ENCODE measurements around the gene KANSL1.
"Not testable (repeated sequence)": the region's sequence is repeated elsewhere in the genome, so short reads cannot be mapped to it uniquely, and the experiment has no call there.

Gene KANSL1

DNA sequence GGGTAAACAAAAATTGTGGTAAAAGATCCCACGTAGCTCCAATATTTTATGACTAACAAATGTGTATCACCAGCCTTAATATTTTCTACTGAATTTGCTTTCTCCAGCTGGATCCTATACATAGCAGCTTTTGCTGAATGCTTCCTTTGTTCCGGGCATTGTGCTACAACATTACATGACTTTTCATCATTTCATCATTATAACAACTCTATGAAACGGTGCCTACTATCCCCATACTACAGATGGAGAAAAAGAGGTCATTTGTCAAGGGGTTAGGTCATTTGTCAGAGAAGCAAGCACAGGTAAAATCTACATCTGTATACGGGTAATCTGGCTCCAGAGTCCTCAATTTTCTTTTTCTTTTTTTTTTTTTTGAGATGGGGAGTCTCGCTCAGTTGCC lies 74.3 kb downstream of the KANSL1 start:
- H4K20me1 ChIP-seq (ENCODE audit: insufficient read depth, low read length): peaks cover 26% of the 10 kb centered on the region
- peaks cover 46% of the 10 kb centered on the region for H3K4me1 ChIP-seq (ENCODE audit: low read length)

DNA sequence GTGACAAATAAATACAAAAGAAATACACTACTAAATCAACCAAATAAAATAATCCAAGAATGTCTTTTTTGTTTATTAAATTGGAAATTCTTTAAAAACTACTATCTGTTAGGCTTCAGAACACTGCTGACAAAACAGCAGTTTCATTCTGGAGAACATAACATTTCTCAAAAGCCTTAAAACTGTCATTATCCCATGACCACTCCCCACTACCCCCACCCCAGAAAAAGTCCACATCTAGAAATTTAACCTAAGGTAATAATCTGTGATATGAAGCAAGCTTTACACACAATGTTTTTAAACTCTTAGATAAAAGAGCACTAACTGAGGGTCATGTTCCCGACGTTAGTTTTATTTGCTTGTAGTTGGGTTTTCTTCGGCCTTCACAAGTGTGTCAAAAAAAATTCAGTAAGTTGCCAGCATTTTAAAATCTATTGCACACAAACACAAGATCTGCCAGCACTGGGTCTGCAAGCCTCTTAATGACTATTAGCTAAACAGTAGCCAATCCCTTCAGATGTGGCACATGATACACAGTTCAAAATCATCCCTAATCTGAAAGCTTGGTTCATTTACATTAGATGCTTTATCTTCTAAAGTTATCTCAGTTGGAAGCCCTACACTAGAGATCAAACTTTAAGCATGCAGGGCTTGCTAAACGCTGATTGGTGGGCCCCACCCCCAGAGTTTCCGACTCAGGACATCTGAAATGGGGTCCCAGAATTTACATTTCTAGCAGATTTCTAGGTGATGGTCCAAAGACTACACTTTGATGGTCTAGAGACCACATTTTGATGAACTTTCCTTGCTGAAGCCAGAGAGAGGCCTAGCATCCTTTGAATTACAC lies 75.2 kb downstream of the KANSL1 start:
- no peak for DNase-seq
- H3K9me2 ChIP-seq (replicated peaks; ENCODE audit: insufficient read depth, low read length): no peaks in the 10 kb centered on the region
- H3K27ac ChIP-seq (ENCODE audit: low read length): no peak overlapping the region
- no peaks in the 10 kb centered on the region for H3K9me3 ChIP-seq (replicated peaks; ENCODE audit: insufficient read depth, low read length)
- peaks cover 39% of the 10 kb centered on the region for H3K4me1 ChIP-seq (ENCODE audit: low read length)
- TF ChIP-seq EZH2 (optimal IDR thresholded peaks at IDR 0.05; ENCODE audit: low read depth, low read length): no peak
- TF ChIP-seq, protein P1, sequence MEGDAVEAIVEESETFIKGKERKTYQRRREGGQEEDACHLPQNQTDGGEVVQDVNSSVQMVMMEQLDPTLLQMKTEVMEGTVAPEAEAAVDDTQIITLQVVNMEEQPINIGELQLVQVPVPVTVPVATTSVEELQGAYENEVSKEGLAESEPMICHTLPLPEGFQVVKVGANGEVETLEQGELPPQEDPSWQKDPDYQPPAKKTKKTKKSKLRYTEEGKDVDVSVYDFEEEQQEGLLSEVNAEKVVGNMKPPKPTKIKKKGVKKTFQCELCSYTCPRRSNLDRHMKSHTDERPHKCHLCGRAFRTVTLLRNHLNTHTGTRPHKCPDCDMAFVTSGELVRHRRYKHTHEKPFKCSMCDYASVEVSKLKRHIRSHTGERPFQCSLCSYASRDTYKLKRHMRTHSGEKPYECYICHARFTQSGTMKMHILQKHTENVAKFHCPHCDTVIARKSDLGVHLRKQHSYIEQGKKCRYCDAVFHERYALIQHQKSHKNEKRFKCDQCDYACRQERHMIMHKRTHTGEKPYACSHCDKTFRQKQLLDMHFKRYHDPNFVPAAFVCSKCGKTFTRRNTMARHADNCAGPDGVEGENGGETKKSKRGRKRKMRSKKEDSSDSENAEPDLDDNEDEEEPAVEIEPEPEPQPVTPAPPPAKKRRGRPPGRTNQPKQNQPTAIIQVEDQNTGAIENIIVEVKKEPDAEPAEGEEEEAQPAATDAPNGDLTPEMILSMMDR (IDR thresholded peaks at IDR 0.05; ENCODE audit: low read length): no peak
- no peak for TF ChIP-seq EZH2phosphoT487 (IDR thresholded peaks at IDR 0.05; ENCODE audit: low read length)
- H3K4me3 ChIP-seq (ENCODE audit: low read length): no peak overlapping the region
- H3F3A ChIP-seq (ENCODE audit: insufficient read depth, low read length): peaks cover 23% of the 10 kb centered on the region
- no peaks in the 10 kb centered on the region for H3K27me3 ChIP-seq (replicated peaks; ENCODE audit: insufficient read depth, low read length)
- no peaks in the 10 kb centered on the region; the same call in 1 of the 2 replicates for H3K36me3 ChIP-seq (replicated peaks; ENCODE audit: insufficient read depth, low read length)
- no peak overlapping the region for H2AFZ ChIP-seq (ENCODE audit: low read length)
- peaks cover 26% of the 10 kb centered on the region for H4K20me1 ChIP-seq (ENCODE audit: insufficient read depth, low read length)
- H3K9ac ChIP-seq (ENCODE audit: low read length): no peak overlapping the region
- peaks cover 96% of the 10 kb centered on the region for H3K79me2 ChIP-seq (ENCODE audit: low read length)
- no peak overlapping the region for H3K4me2 ChIP-seq (ENCODE audit: low read depth, low read length)

More for the DNA sequence above, 74.3 kb downstream of the KANSL1 start:
- Histone ChIP-seq H3K9me2 (replicated peaks; ENCODE audit: insufficient read depth, low read length) (no peaks in the 10 kb centered on the region), H3F3A (ENCODE audit: insufficient read depth, low read length) (peaks cover 31% of the 10 kb centered on the region), H3K36me3 (replicated peaks; ENCODE audit: insufficient read depth, low read length) (no peaks in the 10 kb centered on the region; the same call in 1 of the 2 replicates), H3K4me3 (ENCODE audit: low read length) (no peak overlapping the region), H3K27ac (ENCODE audit: low read length) (no peak overlapping the region), H3K9ac (ENCODE audit: low read length) (no peak overlapping the region), H3K9me3 (replicated peaks; ENCODE audit: insufficient read depth, low read length) (no peaks in the 10 kb centered on the region), H3K79me2 (ENCODE audit: low read length) (peaks cover 96% of the 10 kb centered on the region), H3K27me3 (replicated peaks; ENCODE audit: insufficient read depth, low read length) (no peaks in the 10 kb centered on the region), H2AFZ (ENCODE audit: low read length) (no peak overlapping the region), H3K4me2 (ENCODE audit: low read depth, low read length) (no peak overlapping the region; the same call in 1 of the 2 replicates)
- no peak for TF ChIP-seq EZH2 (optimal IDR thresholded peaks at IDR 0.05; ENCODE audit: low read depth, low read length)
- no peak for TF ChIP-seq EZH2phosphoT487 (IDR thresholded peaks at IDR 0.05; ENCODE audit: low read length)
- DNase-seq: no peak

DNA sequence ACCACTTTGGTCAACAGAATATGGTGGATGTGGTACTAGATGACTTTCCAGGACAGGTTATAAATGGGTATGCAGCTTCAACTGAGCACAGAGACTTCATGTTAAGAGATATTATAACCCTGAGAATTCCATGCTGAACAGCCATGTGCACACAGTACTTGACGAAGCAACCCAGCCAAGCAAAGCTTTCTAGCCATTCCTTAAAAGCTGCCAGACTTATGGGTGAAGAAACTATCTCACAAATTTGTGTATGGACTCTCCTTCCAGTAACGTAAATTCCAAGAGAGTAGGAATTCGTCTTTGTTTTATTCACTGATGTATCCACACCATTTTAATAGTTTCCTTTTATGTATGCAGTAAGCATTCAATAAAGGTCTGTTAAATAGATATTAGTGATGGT lies 76.1 kb downstream of the KANSL1 start:
- no peak overlapping the region for H3K4me2 ChIP-seq (ENCODE audit: low read depth, low read length)
- TF ChIP-seq EZH2 (optimal IDR thresholded peaks at IDR 0.05; ENCODE audit: low read depth, low read length): no peak
- TF ChIP-seq, protein P1 (IDR thresholded peaks at IDR 0.05; ENCODE audit: low read length): no peak
- no peaks in the 10 kb centered on the region; the same call in 1 of the 2 replicates for H3K36me3 ChIP-seq (replicated peaks; ENCODE audit: insufficient read depth, low read length)
- no peak overlapping the region for H3K27ac ChIP-seq (ENCODE audit: low read length)
- H3K9ac ChIP-seq (ENCODE audit: low read length): no peak overlapping the region
- no peak overlapping the region for H2AFZ ChIP-seq (ENCODE audit: low read length)
- no peaks in the 10 kb centered on the region for H3K27me3 ChIP-seq (replicated peaks; ENCODE audit: insufficient read depth, low read length)
- peaks cover 30% of the 10 kb centered on the region for H3K4me1 ChIP-seq (ENCODE audit: low read length)
- no peak overlapping the region for H3K4me3 ChIP-seq (ENCODE audit: low read length)
- H3K79me2 ChIP-seq (ENCODE audit: low read length): peaks cover 96% of the 10 kb centered on the region
- H4K20me1 ChIP-seq (ENCODE audit: insufficient read depth, low read length): peaks cover 18% of the 10 kb centered on the region; the same call in 1 of the 2 replicates
- H3K9me3 ChIP-seq (replicated peaks; ENCODE audit: insufficient read depth, low read length): no peaks in the 10 kb centered on the region
- H3K9me2 ChIP-seq (replicated peaks; ENCODE audit: insufficient read depth, low read length): no peaks in the 10 kb centered on the region
- H3F3A ChIP-seq (ENCODE audit: insufficient read depth, low read length): peaks cover 14% of the 10 kb centered on the region
- DNase-seq: no peak

DNA sequence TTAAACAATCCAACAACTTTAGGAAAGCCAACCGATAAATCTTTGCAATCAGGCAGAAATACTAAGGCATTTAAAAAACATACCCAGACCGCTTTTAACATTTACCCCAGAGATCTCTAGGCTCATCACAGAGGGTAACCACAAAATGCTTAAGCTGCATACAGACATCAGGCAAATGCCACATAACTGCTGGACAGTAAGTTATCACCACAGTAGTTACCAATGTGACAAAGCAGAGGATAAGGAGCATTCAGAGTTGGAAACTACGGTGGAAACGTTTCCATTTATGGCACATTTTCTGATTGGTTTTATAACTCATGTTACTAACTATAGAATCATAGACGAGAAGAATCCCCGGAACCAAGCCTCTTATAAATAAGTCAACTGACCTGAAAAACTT lies 77.5 kb downstream of the KANSL1 start:
- Histone ChIP-seq H3K79me2 (ENCODE audit: low read length) (peaks cover 98% of the 10 kb centered on the region), H3K9me2 (replicated peaks; ENCODE audit: insufficient read depth, low read length) (no peaks in the 10 kb centered on the region), H3K9ac (ENCODE audit: low read length) (no peak overlapping the region), H3K36me3 (replicated peaks; ENCODE audit: insufficient read depth, low read length) (no peaks in the 10 kb centered on the region; the same call in 1 of the 2 replicates), H3K4me1 (ENCODE audit: low read length) (peaks cover 16% of the 10 kb centered on the region), H3K4me2 (ENCODE audit: low read depth, low read length) (no peak overlapping the region), H4K20me1 (ENCODE audit: insufficient read depth, low read length) (peaks cover 13% of the 10 kb centered on the region; the same call in 1 of the 2 replicates), H3K9me3 (replicated peaks; ENCODE audit: insufficient read depth, low read length) (no peaks in the 10 kb centered on the region), H3F3A (ENCODE audit: insufficient read depth, low read length) (peaks cover 6% of the 10 kb centered on the region), H3K4me3 (ENCODE audit: low read length) (no peak overlapping the region), H3K27ac (ENCODE audit: low read length) (no peak overlapping the region), H2AFZ (ENCODE audit: low read length) (no peak overlapping the region), H3K27me3 (replicated peaks; ENCODE audit: insufficient read depth, low read length) (no peaks in the 10 kb centered on the region)
- TF ChIP-seq EZH2phosphoT487 (IDR thresholded peaks at IDR 0.05; ENCODE audit: low read length): no peak
- no peak for DNase-seq

DNA sequence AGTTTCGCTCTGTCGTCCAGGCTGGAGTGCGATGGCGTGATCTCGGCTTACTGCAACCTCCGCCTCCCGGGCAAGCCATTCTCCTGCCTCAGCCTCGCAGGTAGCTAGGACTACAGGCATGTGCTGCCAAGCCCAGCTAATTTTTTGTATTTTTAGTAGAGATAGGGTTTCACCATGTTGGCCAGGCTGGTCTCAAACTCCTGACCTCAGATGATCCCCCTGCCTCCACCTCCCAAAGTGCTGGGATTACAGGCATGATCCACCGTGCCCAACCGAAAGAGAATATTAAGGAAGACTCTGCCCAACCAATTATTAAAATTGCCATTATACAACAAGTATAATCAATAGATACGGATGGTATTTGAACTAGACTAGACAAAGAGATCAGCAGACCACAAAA lies 82.0 kb downstream of the KANSL1 start:
- H3K27ac ChIP-seq (ENCODE audit: low read length); H3K27me3 ChIP-seq (replicated peaks; ENCODE audit: insufficient read depth, low read length); H3K9me3 ChIP-seq (replicated peaks; ENCODE audit: insufficient read depth, low read length); H3K9me2 ChIP-seq (replicated peaks; ENCODE audit: insufficient read depth, low read length); H3K4me2 ChIP-seq (ENCODE audit: low read depth, low read length); H3K4me3 ChIP-seq (ENCODE audit: low read length); DNase-seq; H3K9ac ChIP-seq (ENCODE audit: low read length); H2AFZ ChIP-seq (ENCODE audit: low read length); H3K36me3 ChIP-seq (replicated peaks; ENCODE audit: insufficient read depth, low read length); H3F3A ChIP-seq (ENCODE audit: insufficient read depth, low read length); H3K4me1 ChIP-seq (ENCODE audit: low read length): not testable (repeated sequence)
- Histone ChIP-seq H3K79me2 (ENCODE audit: low read length) (peaks cover 99% of the 10 kb centered on the region), H4K20me1 (ENCODE audit: insufficient read depth, low read length) (peaks cover 31% of the 10 kb centered on the region)
